AG04449 (cell line): ENCODE results near the gene EML4.

Source experiments
- CTCF ChIA-PET: fragments of 350-600 bp; formaldehyde crosslinking; extraction: SDS; loops from one replicate; lab custom pipeline; 2021; ENCODE audit warnings: antibody characterized with exemption; lab: Yijun Ruan, JAX
- POLR2A ChIA-PET: fragments of 400-600, 350-600 bp; formaldehyde crosslinking; extraction: SDS; loops from one replicate; lab custom pipeline; 2020; ENCODE audit warnings: antibody characterized with exemption, inconsistent platforms; lab: Yijun Ruan, JAX
- DNase-seq: peaks from one replicate; pipeline ENCODE4 v3.0.0-alpha.2; 2010; ENCODE audit warnings: low read depth, low spot score
- H3K4me3 ChIP-seq: 2 replicates; pipeline ENCODE4 v1.5.1; 2011; ENCODE audit warnings: low read depth, mild to moderate bottlenecking, control low read depth, low read length
- CTCF ChIP-seq: IDR thresholded peaks from one replicate; pipeline ENCODE4 v1.5.1; 2011; ENCODE audit warnings: mild to moderate bottlenecking, moderate library complexity, low read length, control low read depth, inconsistent platforms; ENCODE audit not compliant: insufficient read depth; ENCODE audit errors: missing control alignments

EML4 gene

GRCh38 chr2:42178335-42178734 is 9.2 kb downstream of the EML4 start:
- DNase-seq: no peak
- ChIA-PET CTCF (no interaction called here), POLR2A (no interaction called here)
- no peak for TF ChIP-seq CTCF
- H3K4me3 ChIP-seq: no peak overlapping the region

- no peak for TF ChIP-seq CTCF
- no peak overlapping the region for H3K4me3 ChIP-seq
- no peak for DNase-seq
- CTCF ChIA-PET: interaction anchor here (1.2 to 1.7 kb wide), 2 partner anchors 9 to 16 kb away, joined by 3 to 6 read pairs; no protein-coding TSS in a partner anchor
- POLR2A ChIA-PET: no interaction called here
These were observed 11.1 kb downstream of the EML4 start for GRCh38 chr2:42180300-42180699.

GRCh38 chr2:42182654-42183308 is 13.6 kb downstream of the EML4 start:
- CTCF ChIA-PET: interaction anchor here (0.8 to 1.3 kb wide), 6 partner anchors 8 to 50 kb away, joined by 3 to 5 read pairs (median 4); no protein-coding TSS in a partner anchor
- POLR2A ChIA-PET: no interaction called here
- no peak overlapping the region for H3K4me3 ChIP-seq
- DNase-seq: no peak
- TF ChIP-seq CTCF: no peak

GRCh38 chr2:42183775-42184174 is 14.6 kb downstream of the EML4 start:
- no peak overlapping the region for H3K4me3 ChIP-seq
- ChIA-PET POLR2A (no interaction called here), CTCF (no interaction called here)
- no peak for TF ChIP-seq CTCF
- DNase-seq: no peak

- no peak for TF ChIP-seq CTCF
- ChIA-PET CTCF (no interaction called here), POLR2A (no interaction called here)
- no peak overlapping the region for H3K4me3 ChIP-seq
- no peak for DNase-seq
These were observed 15.2 kb downstream of the EML4 start for GRCh38 chr2:42184346-42184745.

- DNase-seq: no peak
- CTCF ChIA-PET: interaction anchor here (1.4 to 2.4 kb wide), 2 partner anchors 10 to 91 kb away, joined by 3 to 13 read pairs; no protein-coding TSS in a partner anchor
These were observed 16.2 kb downstream of the EML4 start for GRCh38 chr2:42185220-42185921.

More at GRCh38 chr2:42185220-42185921, 16.2 kb downstream of the EML4 start:
- POLR2A ChIA-PET: no interaction called here
- TF ChIP-seq CTCF: no peak
- no peak overlapping the region for H3K4me3 ChIP-seq
